Loucy (cell line): ENCODE results near the gene RSPH9.

Source experiments
- H2AFZ ChIP-seq: fragments of 200-600 bp; sonication (generic); 2 replicates; pipeline ENCODE4 v1.6.0; 2016; ENCODE audit warnings: antibody characterized with exemption, mild to moderate bottlenecking, low read length, moderate library complexity
- H3F3A ChIP-seq: fragments of 200-600 bp; 2 replicates; pipeline ENCODE4 v1.6.0; 2016; ENCODE audit warnings: antibody characterized with exemption, low read depth, mild to moderate bottlenecking
- H3K27me3 ChIP-seq: fragments of 200-600 bp; sonication (generic); 2 replicates; pipeline ENCODE4 v1.6.1; 2014; ENCODE audit warnings: low read length, mild to moderate bottlenecking; ENCODE audit not compliant: insufficient read depth, poor library complexity, severe bottlenecking
- H3K36me3 ChIP-seq: fragments of 200-600 bp; sonication (generic); 2 replicates; pipeline ENCODE4 v1.6.1; 2016; ENCODE audit warnings: low read length; ENCODE audit not compliant: insufficient read depth
- H3K4me1 ChIP-seq: fragments of 200-600 bp; sonication (generic); 2 replicates; pipeline ENCODE4 v1.5.1; 2014; ENCODE audit warnings: low read length, mild to moderate bottlenecking; ENCODE audit not compliant: insufficient read depth, poor library complexity, severe bottlenecking
- H3K4me2 ChIP-seq: fragments of 200-600 bp; sonication (generic); 2 replicates; pipeline ENCODE4 v1.6.0; 2014; ENCODE audit warnings: antibody characterized with exemption, low read length, low read depth, mild to moderate bottlenecking; ENCODE audit not compliant: poor library complexity, severe bottlenecking
- H3K4me3 ChIP-seq: fragments of 200-600 bp; sonication (generic); 2 replicates; pipeline ENCODE4 v1.5.1; 2014; ENCODE audit warnings: low read length, mild to moderate bottlenecking, mixed read lengths; ENCODE audit not compliant: poor library complexity, severe bottlenecking
- H3K79me2 ChIP-seq: fragments of 200-600 bp; sonication (generic); 2 replicates; pipeline ENCODE4 v1.6.1; 2014; ENCODE audit warnings: low read length; ENCODE audit not compliant: insufficient read depth
- H3K9ac ChIP-seq: fragments of 200-600 bp; sonication (generic); 2 replicates; pipeline ENCODE4 v1.6.0; 2014; ENCODE audit warnings: mild to moderate bottlenecking, low read depth, low read length, moderate library complexity; ENCODE audit not compliant: poor library complexity, severe bottlenecking
- H3K9me2 ChIP-seq: fragments of 200-600 bp; sonication (generic); replicated peaks from 2 replicates; pipeline ENCODE4 v1.6.1; 2016; ENCODE audit warnings: low read depth, low read length, mixed read lengths
- H3K9me3 ChIP-seq: fragments of 200-600 bp; sonication (generic); 2 replicates; pipeline ENCODE4 v1.6.1; 2014; ENCODE audit warnings: mild to moderate bottlenecking, antibody characterized with exemption, low read length, low read depth; ENCODE audit not compliant: insufficient read depth
- H4K20me1 ChIP-seq: fragments of 200-600 bp; sonication (generic); 2 replicates; pipeline ENCODE4 v1.6.0; 2014; ENCODE audit warnings: antibody characterized with exemption, low read length, mild to moderate bottlenecking; ENCODE audit not compliant: insufficient read depth, poor library complexity, severe bottlenecking
- EZH2phosphoT487 ChIP-seq: fragments of 200-600 bp; IDR thresholded peaks from 2 replicates; pipeline ENCODE4 v1.6.1; 2018; ENCODE audit warnings: antibody characterized with exemption, mild to moderate bottlenecking, moderate library complexity, borderline replicate concordance
- TF ChIP-seq, protein P1 (sequence below): fragments of 200-600 bp; sonication (generic); conservative IDR thresholded peaks from 2 replicates; pipeline ENCODE4 v1.5.1; 2014; ENCODE audit warnings: mild to moderate bottlenecking, antibody characterized with exemption, low read length

Gene RSPH9

DNA sequence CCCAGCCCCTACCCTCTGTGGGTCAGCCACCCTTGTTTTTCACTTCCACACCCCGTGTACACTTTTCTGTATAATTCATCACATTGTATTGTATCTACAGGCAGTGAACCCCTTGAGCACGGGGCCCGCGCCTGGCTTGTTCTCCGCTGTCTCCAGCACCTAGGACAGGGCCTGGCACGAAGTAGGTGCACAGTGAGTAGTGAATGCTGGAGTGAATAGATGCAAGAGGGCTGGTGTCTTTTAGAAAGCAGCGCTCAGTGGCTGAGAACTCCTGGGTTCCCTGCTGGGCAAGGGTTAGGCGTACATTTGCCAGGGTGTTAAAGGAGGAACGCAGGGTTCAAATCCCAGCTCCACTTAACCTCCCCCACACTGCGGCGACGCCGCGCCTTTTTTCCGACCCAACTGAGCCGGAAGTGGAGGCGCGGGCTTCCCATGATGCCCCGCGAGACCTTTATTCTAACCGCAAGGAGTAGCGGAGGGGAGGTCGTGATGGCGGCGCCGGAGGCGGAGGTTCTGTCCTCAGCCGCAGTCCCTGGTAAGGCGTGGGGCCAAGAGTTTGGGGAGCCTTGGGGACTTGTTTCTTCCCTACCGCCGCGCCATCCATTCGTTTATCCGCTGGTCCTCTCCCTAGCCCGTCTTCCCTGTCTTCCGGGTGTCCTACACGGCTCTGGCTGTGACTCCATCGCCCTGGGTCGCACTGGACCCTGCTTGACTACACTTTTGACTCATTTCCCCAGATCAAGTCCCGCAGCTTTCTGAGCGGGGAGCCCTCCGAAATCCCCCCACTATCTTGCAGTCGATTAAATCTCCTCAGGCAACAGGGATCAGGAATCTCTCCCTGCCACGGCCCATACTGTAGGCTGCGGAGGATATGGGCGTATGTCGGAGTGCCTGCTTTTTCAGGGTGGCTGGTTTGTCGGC is 9.2 kb upstream of the RSPH9 start, which contains the start of gene MAD2L1BP:
MAD2L1BP (plus strand) TSS at position 454 of the 921 bp plus-strand sequence; CDS start at position 490, 36 bp downstream.
- Histone ChIP-seq H3K36me3 (peaks cover 9% of the 10 kb centered on the region; the same call in 1 of the 2 replicates), H3K79me2 (peaks cover 57% of the 10 kb centered on the region), H2AFZ (peak within 1 kb of the TSS; percentile 76), H3K4me3 (peak within 1 kb of the TSS; percentile 93), H3K27me3 (no peaks in the 10 kb centered on the region), H3K4me1 (peaks cover 44% of the 10 kb centered on the region), H3K9me3 (no peaks in the 10 kb centered on the region), H3K9me2 (no peaks in the 10 kb centered on the region), H3K4me2 (peak within 1 kb of the TSS; percentile 92), H4K20me1 (peaks cover 29% of the 10 kb centered on the region), H3F3A (no peaks in the 10 kb centered on the region), H3K9ac (peak within 1 kb of the TSS; percentile 94)
- TF ChIP-seq EZH2phosphoT487: no peak
- TF ChIP-seq, protein P1, sequence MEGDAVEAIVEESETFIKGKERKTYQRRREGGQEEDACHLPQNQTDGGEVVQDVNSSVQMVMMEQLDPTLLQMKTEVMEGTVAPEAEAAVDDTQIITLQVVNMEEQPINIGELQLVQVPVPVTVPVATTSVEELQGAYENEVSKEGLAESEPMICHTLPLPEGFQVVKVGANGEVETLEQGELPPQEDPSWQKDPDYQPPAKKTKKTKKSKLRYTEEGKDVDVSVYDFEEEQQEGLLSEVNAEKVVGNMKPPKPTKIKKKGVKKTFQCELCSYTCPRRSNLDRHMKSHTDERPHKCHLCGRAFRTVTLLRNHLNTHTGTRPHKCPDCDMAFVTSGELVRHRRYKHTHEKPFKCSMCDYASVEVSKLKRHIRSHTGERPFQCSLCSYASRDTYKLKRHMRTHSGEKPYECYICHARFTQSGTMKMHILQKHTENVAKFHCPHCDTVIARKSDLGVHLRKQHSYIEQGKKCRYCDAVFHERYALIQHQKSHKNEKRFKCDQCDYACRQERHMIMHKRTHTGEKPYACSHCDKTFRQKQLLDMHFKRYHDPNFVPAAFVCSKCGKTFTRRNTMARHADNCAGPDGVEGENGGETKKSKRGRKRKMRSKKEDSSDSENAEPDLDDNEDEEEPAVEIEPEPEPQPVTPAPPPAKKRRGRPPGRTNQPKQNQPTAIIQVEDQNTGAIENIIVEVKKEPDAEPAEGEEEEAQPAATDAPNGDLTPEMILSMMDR: no peak

DNA sequence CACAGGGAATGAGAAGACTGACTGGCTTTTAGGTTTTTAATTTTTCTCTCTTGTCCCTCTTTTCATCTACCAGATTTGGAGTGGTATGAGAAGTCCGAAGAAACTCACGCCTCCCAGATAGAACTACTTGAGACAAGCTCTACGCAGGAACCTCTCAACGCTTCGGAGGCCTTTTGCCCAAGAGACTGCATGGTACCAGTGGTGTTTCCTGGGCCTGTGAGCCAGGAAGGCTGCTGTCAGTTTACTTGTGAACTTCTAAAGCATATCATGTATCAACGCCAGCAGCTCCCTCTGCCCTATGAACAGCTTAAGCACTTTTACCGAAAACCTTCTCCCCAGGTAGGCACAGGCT is 8.6 kb upstream of the RSPH9 start:
- Histone ChIP-seq H3K9me2 (no peaks in the 10 kb centered on the region), H3K36me3 (peaks cover 15% of the 10 kb centered on the region; the same call in 1 of the 2 replicates), H3F3A (no peaks in the 10 kb centered on the region), H2AFZ (peak overlapping the region; percentile 72), H3K9me3 (no peaks in the 10 kb centered on the region), H3K4me3 (peak overlapping the region; percentile 93), H3K9ac (peak overlapping the region; percentile 94), H3K4me1 (peaks cover 38% of the 10 kb centered on the region), H4K20me1 (peaks cover 32% of the 10 kb centered on the region), H3K79me2 (peaks cover 63% of the 10 kb centered on the region), H3K27me3 (no peaks in the 10 kb centered on the region), H3K4me2 (peak overlapping the region; percentile 92)
- TF ChIP-seq, protein P1: no peak
- no peak for TF ChIP-seq EZH2phosphoT487

DNA sequence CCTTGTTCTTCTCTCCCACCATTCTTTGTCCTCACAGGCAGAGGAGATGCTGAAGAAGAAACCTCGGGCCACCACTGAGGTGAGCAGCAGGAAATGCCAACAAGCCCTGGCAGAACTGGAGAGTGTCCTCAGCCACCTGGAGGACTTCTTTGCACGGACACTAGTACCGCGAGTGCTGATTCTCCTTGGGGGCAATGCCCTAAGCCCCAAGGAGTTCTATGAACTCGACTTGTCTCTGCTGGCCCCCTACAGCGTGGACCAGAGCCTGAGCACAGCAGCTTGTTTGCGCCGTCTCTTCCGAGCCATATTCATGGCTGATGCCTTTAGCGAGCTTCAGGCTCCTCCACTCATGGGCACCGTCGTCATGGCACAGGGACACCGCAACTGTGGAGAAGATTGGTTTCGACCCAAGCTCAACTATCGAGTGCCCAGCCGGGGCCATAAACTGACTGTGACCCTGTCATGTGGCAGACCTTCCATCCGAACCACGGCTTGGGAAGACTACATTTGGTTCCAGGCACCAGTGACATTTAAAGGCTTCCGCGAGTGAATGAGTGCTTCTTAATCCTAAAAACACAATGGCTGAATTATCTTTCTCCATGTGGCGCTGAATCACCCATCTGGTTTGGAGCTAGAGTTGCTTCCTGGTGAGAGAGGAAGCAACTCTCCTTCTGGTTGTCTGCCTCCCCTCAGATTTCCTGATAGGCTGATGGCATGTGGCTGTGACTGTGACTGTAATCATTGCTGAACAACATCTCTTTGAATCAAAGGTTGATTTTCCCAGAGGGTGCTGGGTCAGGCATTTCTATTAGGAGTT is 4.6 kb upstream of the RSPH9 start:
- no peak for TF ChIP-seq EZH2phosphoT487
- TF ChIP-seq, protein P1: no peak
- peak overlapping the region; percentile 92 for H3K4me2 ChIP-seq
- peaks cover 32% of the 10 kb centered on the region for H4K20me1 ChIP-seq
- H3K79me2 ChIP-seq: peaks cover 67% of the 10 kb centered on the region
- H3K9me3 ChIP-seq: no peaks in the 10 kb centered on the region
- H3K9ac ChIP-seq: peak overlapping the region; percentile 14
- H3F3A ChIP-seq: no peaks in the 10 kb centered on the region
- peaks cover 21% of the 10 kb centered on the region; the same call in 1 of the 2 replicates for H3K36me3 ChIP-seq
- H2AFZ ChIP-seq: no peak overlapping the region
- peak overlapping the region; percentile 93 for H3K4me3 ChIP-seq
- H3K27me3 ChIP-seq: no peaks in the 10 kb centered on the region
- H3K4me1 ChIP-seq: peaks cover 31% of the 10 kb centered on the region
- H3K9me2 ChIP-seq: no peaks in the 10 kb centered on the region
